ENCODE data around the gene CCL21.

The CCL21 gene

DNA sequence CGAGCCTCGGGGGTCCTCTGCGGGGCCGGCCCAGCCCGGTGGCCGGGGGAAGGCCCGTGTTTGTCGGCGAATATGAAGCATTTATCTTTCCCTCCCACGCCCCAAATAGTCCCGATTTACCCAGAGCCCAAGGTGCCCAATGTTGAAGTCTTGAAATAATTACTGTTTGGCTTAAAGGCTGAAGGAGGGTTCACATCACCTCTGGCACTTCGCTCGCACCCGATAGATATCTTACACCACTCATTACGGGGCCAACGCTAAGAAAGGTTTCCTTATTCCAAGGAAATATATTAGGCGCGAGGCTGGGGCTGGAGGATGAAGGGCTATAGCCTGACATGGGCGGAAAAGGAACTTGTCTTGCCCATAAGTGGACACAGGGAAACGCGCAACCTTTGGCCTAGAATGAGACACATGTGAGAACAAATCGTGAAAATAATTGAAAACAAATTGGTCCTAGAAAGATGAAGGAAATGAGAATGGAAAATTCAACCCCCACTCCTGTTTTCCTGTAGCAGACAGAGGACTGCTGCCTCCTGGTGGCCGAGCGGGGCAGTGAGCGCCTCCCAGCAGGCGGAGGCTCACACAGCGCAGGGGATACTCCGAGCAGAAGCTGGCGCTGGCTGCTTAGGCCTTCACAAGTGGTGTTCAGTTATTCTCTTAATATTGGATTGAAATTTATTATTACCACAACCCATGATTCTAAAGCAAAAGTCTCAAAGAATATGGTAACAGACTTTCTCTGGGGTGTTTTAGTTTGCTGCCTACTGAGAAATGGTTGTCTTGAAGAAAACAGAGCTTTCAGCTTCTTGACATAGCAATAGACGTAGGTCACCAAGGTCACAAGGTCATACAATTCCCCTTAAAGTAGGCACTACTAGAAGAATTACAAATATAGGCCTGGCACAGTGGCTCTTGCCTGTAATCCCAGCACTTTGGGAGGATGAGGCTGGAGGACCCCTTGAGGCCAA, 7.9 kb downstream of the CCL21 start:
- peak; percentile 42 for DNase-seq

DNA sequence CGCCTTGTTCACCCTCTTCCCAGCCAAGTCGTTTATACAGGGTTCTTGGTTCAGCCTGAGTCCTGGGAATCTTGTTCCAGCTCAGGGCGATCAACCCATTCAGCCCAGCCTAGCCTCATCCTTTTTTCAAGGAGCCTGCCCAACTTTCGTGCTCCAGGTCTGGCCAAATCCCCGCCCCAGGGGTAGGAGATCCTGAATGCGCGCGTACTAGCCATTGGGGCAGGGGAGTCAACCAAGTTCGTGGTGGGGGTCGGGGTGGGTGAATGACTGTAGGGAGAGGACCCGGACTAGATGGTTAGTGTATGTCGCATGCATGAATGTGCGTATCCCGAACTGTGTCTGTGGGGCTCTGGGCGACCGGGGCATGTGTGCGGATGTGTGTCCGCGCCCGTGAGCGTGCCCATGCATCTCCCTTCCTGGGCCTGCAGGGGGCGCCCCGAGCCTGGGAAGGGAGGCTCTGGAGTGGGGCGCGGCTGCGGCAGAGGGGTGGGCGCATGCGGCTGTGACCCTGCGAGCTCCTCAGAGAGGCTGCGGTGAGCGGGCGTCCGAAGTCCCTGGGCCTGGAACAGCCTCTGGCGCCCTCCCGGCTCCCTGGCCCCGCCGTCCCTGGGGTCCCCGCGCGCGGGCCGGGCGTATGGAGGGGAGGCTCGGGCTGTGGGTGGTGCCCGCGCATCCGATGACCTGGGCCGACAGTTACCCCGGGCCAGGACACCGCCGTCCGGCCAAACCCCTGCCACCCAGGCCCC, 8.7 kb downstream of the CCL21 start:
- peak; percentile 2 for DNase-seq

DNA sequence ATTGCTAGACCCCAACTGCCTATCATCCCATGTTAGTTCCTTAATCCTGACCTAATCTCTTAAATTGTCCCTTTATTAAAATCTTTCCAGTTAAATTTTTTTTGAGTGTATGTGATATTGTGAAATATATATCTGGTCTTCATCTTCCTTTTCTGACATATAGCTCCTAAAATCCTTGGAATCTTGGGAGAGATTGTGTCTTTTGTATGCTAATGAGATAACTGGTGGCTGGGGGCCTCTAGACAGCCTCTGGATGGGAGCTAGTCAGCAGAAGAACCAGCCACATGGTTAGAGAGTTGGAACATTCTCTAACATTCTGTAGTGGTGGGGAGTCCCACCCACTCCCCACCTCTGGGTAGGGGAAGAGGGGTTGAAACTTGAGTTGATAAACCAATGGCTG, 15.1 kb downstream of the CCL21 start:
- DNase-seq = no peak

DNA sequence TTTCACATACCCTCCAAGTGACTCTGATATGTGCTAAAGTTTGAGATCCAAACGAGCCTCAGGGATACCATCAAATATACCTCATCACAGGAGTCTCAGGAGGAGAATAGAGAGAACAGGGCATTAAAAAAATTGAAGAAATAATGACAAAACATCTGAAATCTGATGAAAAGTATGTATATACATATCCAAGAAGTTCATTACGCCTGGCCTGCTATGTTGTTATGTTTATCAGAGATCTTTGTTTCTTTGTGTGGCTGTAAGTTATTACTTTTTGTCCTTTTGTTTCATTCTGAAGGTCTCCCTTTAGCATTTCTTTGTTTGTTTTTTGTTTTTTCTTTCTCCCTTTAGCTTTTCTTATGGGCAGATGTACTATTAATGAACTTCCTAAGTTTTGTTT, 16.4 kb downstream of the CCL21 start:
- DNase-seq = no peak

DNA sequence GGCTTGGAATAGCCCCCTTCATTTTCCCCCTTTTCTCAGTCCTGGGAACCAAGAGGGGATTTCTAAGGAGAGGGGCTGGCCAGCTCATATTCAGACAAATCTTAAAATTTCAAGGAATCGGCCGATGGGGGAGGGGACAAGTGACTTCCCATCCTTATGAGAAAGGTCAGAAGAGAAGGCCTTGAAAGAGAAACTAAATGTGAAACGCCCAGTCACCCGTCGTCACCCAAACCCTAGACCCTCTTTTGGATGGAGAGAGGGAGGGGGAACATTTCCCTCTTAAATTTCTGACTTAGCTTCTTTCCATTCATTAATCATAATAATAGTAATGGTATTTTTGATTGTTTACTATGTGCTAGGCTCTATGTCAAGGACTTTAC, 18.0 kb downstream of the CCL21 start:
- DNase-seq = no peak

DNA sequence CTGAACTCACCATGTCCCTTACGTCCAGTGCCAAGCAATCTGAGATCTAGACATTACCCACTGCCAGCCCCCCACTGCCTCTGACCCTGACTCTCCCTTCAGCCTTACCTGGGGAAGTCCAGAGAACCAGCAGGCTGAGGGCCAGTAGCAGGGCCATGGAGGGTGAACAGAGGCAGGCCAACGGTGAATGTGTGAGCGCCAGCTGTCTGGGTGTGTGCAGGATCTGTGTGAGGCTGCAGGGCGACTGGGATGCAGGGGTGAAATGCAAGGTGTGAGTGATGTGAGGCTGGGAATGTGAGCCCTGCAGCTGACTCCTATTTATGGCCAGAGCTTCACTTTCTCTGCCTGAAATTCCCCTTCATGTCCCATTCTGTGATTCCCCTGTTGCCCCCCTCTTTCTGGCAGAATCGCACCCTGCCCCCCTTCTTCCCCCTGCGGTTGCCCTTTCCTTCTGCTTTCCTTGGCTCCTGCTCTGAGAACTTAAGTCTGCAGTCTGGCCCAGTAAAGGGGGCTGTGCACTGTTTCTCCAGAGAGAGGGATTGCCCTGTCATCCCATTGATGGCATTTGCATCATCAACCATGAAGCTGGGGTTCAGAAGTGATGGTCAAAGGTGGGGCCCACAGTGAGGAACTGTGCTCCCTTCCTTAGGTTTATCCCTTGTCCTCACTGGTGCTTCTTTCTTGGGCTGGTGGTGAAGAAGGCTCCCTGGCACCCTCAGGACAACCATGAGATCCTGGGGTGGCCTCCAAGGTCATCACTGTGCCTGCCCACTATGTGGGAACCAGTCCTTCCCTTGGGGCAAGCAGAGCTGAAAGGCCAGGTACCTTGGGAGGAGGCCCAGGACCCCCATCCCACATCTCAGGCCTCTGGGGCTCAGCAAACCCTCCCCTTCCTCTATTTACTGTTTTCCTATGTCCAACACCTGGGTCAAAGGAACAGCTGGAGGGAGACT, 18.7 kb downstream of the CCL21 start, which contains the start of gene CCL19:
Gene CCL19, minus strand, starts transcription at position 294 of the 953 bp plus-strand sequence. Its CDS starts 137 bp downstream, at position 157.
- no peak for DNase-seq

DNA sequence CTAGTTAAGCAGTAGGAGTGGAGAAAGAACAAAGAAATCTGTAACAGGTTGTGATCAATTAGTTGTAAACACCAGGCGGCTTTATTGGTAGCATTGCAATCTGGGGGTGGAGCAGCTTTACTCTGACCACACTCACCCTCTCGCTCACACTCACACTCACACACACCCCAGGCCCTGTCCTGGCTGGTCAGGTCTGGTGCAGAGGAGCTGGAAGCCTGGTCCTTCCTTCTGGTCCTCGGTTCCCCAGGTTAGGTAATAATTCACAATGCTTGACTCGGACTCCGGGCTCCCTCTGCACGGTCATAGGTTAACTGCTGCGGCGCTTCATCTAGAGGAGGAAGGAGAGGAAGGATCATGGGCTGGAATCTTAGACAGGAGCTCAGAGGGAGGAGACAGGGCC, 20.4 kb downstream of the CCL21 start:
- DNase-seq = no peak

DNA sequence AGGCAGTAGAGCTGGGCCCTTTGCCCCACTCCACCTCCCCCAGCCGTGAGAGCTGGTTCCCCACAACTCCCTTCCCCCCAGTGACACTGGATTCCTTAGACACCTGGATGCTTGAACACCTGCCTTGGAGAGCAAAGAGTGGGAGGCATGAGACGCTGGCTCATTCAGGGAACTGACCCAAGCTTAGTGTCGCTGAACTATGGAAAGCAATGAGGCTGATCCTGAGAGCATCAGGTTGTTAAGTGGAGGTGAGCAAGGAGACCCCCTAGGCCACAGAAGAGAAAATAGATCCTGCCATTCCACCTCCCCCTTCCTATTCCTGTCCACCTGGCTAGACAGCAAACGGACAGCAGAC, 20.8 kb downstream of the CCL21 start:
- DNase-seq = peak; percentile 42

DNA sequence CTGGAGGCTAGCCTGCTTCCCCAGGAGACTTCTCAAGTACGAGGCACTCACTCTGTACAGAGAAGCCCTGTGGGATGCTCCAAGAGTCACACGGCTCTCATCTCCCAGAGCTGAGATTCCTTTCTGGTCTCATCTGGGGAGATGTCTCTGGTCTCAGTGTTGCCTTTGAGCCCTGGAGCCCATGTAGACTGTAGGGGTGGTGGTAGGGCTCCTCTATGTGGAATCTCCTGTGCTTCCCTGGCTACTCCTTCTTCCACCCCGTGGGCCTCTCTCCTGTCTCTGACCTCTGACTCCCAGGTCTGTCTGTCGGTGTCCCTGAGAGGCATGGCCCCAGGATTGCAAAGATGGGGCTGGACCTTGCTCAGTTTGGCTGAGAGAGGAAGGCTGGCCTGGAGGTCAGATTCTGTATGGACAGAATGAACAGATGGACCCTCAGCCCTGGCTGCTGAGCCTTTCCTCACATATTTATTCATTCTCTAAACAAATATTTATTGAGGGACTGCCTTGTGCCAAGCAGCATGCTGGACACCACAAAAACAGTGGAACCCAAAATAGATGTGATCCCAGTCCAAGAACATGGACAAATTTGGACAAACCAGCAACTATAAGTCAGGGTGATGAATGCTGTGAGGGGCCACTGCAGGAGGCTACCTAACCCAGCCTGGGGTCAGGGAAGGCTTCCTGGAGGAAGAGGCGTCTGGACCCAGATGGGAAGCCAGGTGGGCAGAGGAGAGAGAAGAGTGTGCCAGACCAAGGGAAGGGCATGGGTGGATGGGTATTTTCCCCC, 21.4 kb downstream of the CCL21 start:
- DNase-seq = no peak

DNA sequence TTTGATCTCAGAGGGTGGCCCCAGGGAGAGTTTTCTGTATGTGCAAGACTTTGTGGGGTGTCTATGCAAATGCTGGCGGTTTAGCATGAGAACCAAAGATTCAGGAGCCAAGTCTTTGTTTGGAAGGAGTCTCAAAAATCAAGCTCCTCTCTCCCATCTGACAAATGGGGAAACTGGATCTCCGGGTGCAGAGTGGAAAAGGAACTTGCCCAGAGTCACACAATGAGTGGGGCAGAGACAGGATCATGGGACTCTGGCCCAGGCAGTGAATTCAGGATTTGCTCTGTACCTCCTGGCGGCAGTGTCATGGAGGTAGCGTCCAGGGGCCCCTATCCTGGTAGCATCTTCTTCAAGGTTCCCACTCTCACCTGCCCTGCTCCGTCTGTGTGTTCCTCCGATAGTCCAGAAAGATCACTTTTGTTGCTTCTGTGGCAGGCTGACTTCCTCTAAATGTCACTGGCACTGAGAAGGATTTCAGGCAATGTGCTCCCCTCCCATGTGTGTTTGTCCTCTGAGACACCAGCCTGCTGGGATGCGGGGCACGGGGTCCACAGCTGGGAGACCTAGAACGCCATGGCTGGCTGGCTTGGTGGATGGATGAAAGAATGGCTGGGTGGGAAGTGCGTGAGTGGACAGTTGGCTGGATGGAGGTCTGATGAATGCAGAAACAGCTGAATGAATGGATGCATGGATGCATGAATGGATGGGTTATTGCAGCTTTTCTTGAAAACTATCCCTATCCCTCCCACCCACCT, 22.5 kb downstream of the CCL21 start:
- DNase-seq = no peak

DNA sequence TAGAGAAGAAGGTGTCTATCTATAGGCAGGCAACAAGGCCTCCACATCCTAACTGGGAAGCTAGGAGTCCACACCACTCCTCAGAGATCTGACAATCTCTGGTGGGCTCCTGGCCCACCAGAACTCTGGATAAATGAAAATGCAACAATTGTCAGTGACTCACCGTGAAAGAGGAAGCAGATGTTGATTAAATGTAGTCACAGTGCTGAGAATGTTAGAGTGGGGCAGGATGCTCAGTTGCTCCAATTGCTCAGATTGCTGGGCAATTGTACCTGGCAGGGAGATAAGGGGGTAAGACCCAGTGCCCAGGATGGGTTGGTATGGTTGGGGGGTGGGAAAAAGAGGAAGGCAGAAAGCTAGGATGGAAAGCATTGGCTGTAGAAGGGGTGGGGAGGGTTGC, 23.2 kb downstream of the CCL21 start:
- DNase-seq = no peak

DNA sequence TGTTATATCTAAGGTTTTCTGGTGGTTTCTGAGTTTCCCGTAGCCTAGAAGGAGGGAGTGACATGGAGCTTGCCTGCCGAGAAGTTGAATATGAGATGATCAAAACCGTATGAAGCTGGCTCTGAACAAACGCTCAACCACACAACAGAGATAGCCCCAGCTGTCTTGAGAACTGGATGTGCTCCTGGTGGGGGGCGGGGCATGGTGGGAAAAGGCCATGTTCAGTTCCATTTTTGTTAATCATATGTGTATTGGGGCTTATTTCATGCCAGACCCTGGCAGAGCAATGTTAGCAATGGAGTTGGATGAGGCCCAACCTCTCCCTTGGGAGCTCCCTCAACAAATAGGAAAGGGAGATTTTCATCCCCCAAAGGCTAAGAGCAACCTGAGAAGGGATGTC, 23.7 kb downstream of the CCL21 start:
- DNase-seq = no peak

DNA sequence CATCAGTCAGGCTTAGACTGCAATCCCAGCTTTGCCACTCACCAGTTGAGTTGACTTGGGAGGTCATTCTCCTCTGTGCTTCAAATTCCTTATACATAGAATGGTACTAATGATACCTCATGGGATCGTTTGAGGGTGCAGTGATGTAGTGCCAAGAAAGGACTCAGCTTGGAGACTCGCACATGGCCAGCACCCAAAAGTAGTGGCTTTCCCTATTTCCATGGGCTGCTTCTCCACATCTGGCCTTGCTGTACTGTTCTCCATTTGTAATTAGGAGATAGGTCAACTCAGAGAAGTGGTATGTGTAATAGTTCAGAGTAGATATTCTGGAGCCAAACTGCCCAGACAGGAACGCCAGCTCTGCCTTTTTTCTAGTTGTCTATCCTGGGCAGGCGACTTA, 24.3 kb downstream of the CCL21 start:
- no peak for DNase-seq

DNA sequence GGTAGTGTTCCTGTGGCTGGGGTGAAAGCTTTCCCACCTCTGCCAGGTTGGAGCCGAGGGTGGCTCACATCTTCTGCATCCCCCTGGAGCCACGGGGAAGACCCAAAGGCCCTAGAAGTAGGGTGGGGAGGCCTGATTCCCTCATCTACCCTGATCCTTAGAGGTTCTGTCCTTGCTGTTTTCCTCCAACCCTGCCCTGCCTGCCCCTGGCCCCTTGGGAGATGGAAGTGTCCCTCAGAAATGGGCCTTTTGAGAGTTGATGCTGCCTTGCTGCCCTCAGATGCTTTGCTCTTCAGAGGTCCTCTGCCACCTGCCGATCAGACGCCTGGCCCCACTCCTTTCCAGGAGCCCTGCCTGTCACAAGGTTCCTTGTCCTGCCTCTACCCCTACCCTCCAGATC, 25.1 kb downstream of the CCL21 start:
- no peak for DNase-seq

DNA sequence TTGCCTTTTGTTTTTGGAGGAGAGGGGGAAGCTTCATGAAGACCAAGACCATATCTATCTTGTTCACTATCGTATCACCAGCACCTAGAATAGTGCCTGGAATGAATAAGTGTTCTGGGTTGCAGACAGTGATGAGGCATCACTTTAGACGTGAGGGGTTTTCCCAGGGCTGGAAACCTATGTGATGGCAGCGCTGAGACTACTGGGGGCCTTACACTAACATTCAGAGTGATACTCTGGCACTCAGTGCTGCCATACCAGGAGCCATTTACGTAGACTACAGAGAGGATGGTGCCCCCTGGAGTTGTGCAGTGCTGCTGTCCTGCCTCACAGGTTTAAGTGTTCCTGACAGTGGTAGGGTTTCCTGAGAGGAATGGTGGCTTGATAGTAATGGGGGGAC, 25.8 kb downstream of the CCL21 start:
- DNase-seq = no peak

DNA sequence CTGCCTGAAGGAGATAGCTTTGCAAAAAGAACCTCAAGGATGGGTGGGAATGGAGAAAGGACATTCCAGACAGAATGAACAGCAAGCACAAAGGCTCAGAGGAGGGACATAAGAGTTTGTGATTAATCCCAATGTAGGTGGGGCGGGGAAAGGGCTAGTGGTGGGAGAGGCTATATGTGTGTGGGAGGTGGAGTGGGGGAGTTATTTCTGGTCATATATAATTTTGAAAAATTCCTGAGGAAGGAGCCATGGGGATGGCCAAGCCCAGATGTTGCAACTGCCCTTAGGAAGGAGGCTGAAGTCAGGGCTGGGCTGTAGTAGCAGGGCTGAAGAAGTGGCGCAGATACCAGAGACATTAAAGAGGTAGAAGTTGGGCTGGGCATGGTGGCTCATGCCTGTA, 34.1 kb downstream of the CCL21 start:
- no peak for DNase-seq

DNA sequence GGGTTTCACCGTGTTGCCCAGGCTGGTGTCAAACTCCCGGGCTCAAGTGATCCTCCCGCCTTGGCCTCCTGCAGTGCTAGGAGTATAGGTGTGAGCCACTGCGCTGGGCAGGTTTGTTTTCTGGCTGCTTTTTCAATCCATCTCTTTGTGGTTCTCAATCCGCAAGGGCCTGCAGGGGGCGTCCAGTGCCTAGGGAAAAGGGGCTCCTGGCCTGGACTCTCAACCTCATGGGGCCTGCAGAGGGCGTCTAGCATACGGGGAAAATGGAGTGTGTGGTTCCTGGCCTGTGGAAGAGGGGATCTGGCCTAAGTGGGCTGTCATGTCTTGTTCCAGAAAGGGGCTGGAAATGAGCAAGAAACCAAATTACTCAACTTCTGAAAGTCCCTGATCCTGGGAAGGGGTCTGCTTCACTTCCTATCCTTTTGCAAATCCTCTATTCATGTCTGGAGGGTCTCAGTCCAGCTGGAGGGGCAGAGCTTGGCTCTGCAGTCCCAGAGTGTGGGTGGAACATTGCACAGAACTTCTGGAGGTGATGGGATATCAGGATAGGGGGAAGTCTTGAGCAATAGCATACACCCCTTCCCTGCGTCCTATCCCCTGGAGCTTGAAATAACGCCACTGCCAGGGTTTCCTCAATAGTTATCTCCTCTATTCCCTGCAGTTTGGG, 34.8 kb downstream of the CCL21 start:
- peak; percentile 21 for DNase-seq

DNA sequence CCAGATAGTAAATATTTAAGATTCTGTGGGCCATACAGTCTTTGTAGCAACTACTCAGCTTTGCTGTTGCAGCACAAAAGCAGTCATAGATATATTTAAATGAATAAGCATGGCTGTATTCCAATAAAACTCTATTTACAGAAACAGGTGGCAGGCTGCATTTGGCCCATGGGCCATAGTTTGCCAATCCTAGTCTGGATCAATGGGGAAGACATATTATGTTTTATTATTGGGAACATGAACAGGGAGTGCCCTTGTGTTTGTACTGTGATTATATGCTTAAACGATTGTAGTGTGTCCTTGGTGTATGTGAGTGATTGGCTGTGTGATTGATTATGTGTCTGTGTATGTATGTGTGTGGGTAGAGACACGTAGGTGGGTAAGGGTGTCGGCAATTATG, 35.5 kb downstream of the CCL21 start:
- no peak for DNase-seq

DNA sequence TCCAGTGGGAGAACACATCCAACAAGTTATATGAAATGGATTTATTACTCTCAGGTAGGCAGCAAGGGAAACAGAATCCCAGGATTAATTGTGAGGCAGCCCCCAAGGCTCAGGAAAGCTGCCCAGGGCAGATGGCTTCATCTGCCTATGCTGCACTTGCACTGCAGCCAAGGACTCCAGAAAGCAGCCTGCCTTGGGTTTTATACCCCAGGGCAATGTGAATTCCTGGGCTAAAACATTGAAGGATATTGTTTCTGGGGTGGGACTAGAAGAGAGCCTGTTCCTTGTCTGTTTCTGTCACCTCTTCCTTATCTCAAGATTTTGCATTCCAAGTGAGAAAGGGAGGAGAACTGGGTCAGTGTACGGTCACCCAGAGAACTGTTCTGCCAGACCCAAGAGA, 38.6 kb downstream of the CCL21 start:
- DNase-seq = no peak

DNA sequence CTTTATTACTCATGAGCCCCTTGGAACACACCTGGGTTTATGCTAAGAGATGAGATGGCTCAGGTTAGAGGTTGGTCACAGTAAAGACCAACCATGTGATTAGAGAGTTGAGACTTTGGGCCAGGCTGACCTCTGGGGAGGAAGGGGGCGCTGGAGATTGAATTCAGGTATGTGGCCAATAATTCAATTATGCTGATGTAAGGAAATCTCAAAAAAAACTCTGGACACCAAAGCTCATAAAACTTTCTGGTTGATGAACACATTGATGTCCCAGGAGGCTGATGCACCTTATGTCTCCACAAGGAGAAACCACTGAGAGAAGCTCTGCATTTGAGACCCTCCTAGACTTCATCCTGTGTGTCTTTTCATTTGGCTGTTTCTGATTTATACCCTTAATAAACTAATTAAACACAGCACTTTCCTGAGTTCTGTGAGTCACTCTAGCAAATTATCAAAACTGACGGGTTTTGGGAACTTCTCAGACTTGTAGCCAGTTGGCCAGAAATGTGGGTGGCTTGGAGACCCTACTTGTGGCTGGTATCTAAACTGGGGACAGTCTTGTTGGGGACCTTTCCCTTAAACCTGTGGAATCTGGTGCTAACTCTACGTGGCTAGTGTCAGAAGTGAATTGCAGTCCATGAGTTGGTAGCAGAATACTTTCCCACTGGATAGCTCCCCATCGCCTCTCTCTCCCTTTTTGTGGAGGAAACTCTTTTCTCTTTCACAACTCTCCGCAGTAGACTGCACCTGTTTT, 40.0 kb downstream of the CCL21 start:
- no peak for DNase-seq

All from NCI-H2029 treated with DMSO at 0.1 percent for 48 hours (cell line).